HG03565 (cell line): ENCODE measurements around the gene FAM72C.
"Not testable (repeated sequence)": the region's sequence is repeated elsewhere in the genome, so short reads cannot be mapped to it uniquely, and the experiment has no call there.

Experiments used
- ATAC-seq: cut with Tn5 transposase; IDR thresholded peaks from one replicate; pipeline ENCODE4 v1.9.1; 2021; ENCODE audit warnings: mild to moderate bottlenecking, moderate library complexity; ENCODE audit not compliant: unreplicated experiment

Gene FAM72C

DNA sequence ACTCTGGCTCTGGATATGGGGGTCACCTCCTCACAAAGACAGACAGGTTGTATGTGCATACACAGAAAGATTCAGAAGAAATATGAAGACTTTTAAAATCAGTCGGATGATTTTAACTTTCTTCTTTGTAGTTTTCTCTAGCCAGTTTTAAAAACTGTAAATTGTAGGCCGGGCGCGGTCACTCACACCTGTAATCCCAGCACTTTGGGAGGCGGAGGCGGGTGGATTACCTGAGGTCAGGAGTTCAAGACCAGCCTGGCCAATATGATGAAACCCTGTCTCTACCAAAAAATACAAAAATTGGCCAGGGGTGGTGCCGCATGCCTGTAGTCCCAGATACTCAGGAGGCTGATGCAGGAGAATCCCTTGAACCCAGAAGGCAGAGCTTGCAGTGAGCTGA is 58.1 kb downstream of the FAM72C start:
- not testable (repeated sequence) for ATAC-seq
